ENCODE data around the gene LAYN. TPM values are rescaled to one million over a fixed set of nuclear protein-coding genes. Genes with fewer than 3 reads are reported as not detected.

Gene LAYN
- polyA plus RNA-seq, 4 donors: 2.4 to 9.9 (median 3.8) TPM; not detected in 1

DNA sequence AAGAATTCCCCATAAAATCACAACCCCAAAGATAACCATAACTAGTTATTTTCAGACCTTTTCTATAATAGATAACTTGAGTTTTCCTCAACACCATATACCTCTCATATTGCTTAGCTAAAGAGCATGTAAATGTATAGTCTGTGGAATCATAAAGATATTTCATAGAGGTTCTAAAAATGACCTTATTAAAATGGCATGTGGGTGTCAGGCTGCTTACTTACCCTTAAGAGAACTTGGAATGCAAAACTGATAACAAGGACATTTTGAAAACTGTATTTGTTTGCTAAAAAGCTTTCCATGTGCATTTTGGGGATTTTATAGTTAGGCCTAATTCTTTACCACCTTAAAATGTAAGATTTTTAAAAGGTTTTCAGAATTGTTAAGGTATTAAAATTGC is 66.5 kb downstream of the LAYN start:
- H3K27ac ChIP-seq (ENCODE audit: low read depth in 1 of 3, low read length in 2 of 3): no peak overlapping the region
- no peaks in the 10 kb centered on the region for H3K9me3 ChIP-seq (ENCODE audit: control insufficient read depth in 2 of 2, insufficient read depth in 1 of 2, low read depth in 1 of 2, low read length in 1 of 2)
- H3K4me1 ChIP-seq (ENCODE audit: control insufficient read depth in 3 of 3, insufficient read depth in 2 of 3, low read depth in 1 of 3, low read length in 2 of 3): no peaks in the 10 kb centered on the region
- FAIRE-seq (no peak), DNase-seq (no peak)
- H3K27me3 ChIP-seq (ENCODE audit: control insufficient read depth in 3 of 3, insufficient read depth in 3 of 3, low read length in 3 of 3): no peaks in the 10 kb centered on the region
- H3K36me3 ChIP-seq (ENCODE audit: control insufficient read depth in 3 of 3, insufficient read depth in 2 of 3, low read depth in 1 of 3, low read length in 3 of 3): no peaks in the 10 kb centered on the region
- no peak overlapping the region for H3K4me3 ChIP-seq (ENCODE audit: low read depth in 1 of 3, low read length in 3 of 3)

DNA sequence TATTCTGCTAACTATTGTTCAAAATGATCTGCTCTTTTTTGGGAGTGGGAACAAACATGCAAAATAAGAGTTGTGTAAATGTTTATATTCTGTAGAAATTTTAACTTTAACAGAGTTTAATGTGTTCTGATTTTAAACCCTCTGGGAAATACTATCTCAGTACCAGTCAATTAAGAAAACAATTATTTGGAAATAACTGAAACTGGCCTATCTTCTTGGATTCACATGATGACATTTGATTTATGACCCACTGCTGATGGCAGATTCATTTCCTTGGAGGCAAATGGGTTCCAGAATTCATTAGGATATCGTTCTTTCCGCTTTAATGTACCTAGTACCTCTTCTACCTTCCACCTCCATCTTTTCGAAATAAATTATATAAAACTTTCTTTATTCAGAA is 67.2 kb downstream of the LAYN start:
- WGBS, 3 donors: 90 to 98% (median 95%) methylated on average over 3 of the region's 3 CpGs
- no peak overlapping the region for H3K4me3 ChIP-seq (ENCODE audit: low read depth in 1 of 3, low read length in 3 of 3)

More for the DNA sequence above, 67.2 kb downstream of the LAYN start:
- no peaks in the 10 kb centered on the region for H3K36me3 ChIP-seq (ENCODE audit: control insufficient read depth in 3 of 3, insufficient read depth in 2 of 3, low read depth in 1 of 3, low read length in 3 of 3)
- no peak overlapping the region for H3K27ac ChIP-seq (ENCODE audit: low read depth in 1 of 3, low read length in 2 of 3)
- DNase-seq (no peak), FAIRE-seq (no peak)
- no peaks in the 10 kb centered on the region for H3K9me3 ChIP-seq (ENCODE audit: control insufficient read depth in 2 of 2, insufficient read depth in 1 of 2, low read depth in 1 of 2, low read length in 1 of 2)
- H3K27me3 ChIP-seq (ENCODE audit: control insufficient read depth in 3 of 3, insufficient read depth in 3 of 3, low read length in 3 of 3): no peaks in the 10 kb centered on the region
- H3K4me1 ChIP-seq (ENCODE audit: control insufficient read depth in 3 of 3, insufficient read depth in 2 of 3, low read depth in 1 of 3, low read length in 2 of 3): no peaks in the 10 kb centered on the region

Other genes with a start within 250 kb of the LAYN start
- gene POU2AF3, start 242.2 kb upstream of the LAYN start, polyA plus RNA-seq: 10 to 100 TPM in 1 of 4 donors, 1 to 10 TPM in 3; 3.4 to 13.8 (median 6.4) TPM
- gene POU2AF1, start 161.4 kb upstream of the LAYN start, polyA plus RNA-seq: 1 to 10 TPM; 1.0 to 9.2 (median 3.4) TPM
- gene BTG4, start 28.3 kb upstream of the LAYN start, polyA plus RNA-seq: not detected
- gene HOATZ, start 25.9 kb upstream of the LAYN start, polyA plus RNA-seq: under 1 TPM in 1 of 4 donors, not detected in 3; 0.03 TPM
- 10 to 100 TPM in 1 of 4 donors, 1 to 10 TPM in 3; 3.8 to 22.5 (median 5.6) TPM for gene SIK2, start 61.7 kb downstream of the LAYN start, polyA plus RNA-seq
- gene PPP2R1B, start 225.7 kb downstream of the LAYN start, polyA plus RNA-seq: 10 to 100 TPM in 3 of 4 donors, 1 to 10 TPM in 1; 9.5 to 38.4 (median 14.4) TPM